Measurements from ENCODE around the gene SHC4.

DNA sequence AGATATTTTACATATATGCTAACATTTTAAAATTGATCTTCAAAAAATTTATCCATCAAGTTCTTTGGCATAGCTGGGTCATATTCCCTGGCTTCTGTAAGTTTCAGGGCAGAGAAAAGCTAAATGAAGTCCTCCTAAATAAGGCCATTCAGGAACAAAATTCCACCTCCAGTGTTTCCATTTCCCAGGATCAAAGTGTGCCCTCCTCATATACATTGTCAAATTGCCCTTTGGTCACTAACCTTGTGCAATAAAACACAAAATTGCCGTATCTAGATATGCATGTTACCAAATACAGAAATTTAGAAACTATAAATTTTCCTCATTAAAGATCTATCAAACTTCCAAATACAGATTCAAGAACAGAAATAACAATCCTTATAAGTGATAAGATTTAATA lies 163.5 kb downstream of the SHC4 start:
- no peak for TF ChIP-seq POLR2A (IDR thresholded peaks at IDR 0.05)
- TF ChIP-seq, protein P1, sequence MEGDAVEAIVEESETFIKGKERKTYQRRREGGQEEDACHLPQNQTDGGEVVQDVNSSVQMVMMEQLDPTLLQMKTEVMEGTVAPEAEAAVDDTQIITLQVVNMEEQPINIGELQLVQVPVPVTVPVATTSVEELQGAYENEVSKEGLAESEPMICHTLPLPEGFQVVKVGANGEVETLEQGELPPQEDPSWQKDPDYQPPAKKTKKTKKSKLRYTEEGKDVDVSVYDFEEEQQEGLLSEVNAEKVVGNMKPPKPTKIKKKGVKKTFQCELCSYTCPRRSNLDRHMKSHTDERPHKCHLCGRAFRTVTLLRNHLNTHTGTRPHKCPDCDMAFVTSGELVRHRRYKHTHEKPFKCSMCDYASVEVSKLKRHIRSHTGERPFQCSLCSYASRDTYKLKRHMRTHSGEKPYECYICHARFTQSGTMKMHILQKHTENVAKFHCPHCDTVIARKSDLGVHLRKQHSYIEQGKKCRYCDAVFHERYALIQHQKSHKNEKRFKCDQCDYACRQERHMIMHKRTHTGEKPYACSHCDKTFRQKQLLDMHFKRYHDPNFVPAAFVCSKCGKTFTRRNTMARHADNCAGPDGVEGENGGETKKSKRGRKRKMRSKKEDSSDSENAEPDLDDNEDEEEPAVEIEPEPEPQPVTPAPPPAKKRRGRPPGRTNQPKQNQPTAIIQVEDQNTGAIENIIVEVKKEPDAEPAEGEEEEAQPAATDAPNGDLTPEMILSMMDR (IDR thresholded peaks at IDR 0.05), result no peak
